ENCODE data around the gene AVEN.

Gene AVEN

DNA sequence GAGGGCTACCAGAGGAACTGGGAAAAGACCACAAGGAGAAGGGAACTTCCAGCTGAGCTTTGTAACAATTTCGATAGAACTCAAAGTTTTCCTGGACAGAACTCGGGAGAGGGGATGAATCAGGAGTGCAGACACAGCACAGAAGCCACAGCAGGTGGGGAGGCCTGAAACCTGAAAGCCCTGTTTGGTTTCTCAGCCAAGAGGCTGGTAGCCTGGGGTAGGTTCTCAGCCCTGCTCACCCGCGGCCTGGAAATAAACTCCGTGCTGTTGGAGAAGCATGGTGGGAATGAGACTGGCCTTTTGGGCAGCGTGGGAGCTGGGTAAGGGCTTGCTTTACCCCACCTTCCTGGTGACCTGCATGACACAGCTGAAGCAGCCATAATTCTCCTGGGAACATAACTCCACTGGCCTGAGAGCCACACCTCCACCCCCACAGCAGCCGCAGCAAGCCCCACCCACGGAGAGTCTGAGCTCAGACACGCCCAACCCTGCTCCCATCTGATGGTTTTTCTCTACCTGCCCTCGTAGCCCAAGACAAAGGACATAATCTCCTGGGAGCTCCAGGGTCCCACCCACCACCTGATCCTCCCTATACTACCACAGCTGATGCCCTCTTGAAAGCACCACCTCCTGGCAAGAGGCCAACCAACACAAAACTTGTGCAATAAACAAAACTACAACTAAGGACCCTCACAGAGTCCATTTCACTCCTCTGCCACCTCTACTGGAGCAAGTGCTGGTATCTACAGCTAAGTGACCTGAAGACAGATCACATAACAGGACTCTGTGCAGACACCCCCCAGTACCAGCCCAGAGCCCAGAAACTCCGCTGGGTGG is 123.2 kb downstream of the AVEN start:
- no peak for DNase-seq (ENCODE audit: low read depth)

DNA sequence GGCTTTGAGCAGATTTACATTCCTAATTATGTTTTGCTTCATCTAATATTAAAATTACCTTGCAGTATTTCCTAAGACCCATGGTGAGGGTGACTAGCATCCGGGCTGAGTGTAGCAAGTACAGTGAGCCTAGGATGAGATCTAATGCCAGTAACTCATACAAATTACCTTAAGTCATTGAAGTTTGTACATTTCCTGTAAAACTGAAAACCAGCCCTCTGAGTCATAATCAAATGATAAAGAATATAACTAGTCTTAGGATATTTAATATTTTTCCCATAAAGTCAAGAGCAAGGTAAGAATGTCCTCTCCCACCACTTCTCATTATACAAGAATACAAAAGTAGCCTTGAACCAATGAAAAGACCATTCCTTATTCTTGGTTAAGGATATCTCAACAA is 125.5 kb downstream of the AVEN start:
- no peak for DNase-seq (ENCODE audit: low read depth)

DNA sequence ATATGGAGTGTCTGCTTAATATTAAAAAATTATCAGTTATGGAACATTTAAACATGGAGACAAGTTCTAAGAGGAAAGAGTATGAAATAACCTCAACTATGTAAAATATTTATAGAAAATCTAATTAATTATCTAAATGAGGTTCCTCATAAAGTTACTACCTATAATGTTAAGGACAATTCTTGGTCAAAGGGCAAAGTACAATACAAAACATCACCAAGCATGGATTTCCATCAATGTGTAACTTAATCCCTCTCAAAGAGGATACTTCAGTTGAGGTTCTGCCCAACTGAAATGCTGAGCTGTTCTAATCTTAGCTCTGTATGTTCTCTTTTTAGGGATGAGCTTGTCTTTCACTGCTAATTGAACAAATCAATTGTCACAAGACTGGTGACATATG is 126.7 kb downstream of the AVEN start:
- no peak for DNase-seq (ENCODE audit: low read depth)

DNA sequence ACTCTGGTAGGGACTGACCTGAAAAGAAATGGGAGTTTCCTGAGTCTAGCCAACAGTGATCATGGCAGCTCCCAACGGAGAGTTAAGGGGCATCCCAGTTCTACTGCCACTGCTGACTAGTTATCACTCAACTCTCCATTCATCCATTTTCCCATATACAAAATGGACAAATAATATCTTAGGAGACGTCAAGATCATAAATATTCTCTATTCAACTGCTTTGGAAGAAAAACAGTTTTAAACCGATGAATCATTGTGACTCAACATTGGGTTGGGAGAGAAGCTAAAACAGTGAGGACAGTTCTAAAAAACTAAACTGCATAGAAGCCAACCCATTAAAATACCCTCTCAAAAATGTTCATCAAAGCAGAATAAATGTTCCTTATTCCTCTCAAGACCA is 128.3 kb downstream of the AVEN start:
- peak; percentile 19 for DNase-seq (ENCODE audit: low read depth)

DNA sequence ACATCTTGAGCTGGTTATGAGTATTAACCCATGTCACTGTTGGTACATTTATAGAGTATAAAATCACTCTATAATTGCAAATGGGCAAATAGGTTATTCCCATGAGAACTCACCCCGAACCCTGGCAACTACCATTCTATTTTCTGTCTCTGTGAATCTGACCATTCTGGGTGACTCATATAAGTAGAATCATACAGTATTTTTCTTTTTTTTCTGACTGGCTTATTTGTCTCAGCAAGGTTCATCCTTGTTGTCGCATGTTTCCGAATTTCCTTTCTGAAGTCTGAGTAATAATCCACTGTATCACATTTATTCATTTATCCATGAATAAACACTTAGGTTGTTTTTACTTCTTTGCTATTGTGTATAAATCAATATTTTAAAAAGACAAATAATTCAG is 130.6 kb downstream of the AVEN start:
- DNase-seq (ENCODE audit: low read depth), result no peak

DNA sequence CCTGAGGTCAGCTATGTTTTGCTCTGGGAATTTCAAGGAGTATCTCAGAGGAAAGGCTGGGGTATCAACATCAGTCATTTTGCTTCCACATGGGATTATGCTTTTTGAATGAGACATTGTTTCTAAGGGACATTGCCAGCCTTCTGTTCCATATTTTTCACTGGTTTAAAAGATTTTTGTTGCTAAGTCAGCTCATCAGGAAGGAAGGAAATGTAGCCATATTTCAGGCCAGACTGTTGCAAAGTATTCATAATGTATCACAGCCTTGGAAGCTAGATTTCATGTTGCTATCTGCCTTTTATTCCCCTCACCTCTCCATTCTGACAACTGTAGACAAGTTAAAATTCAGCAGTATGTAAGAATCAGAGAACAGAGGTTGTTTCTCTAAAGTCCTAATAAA is 131.7 kb downstream of the AVEN start:
- DNase-seq (ENCODE audit: low read depth), result no peak

DNA sequence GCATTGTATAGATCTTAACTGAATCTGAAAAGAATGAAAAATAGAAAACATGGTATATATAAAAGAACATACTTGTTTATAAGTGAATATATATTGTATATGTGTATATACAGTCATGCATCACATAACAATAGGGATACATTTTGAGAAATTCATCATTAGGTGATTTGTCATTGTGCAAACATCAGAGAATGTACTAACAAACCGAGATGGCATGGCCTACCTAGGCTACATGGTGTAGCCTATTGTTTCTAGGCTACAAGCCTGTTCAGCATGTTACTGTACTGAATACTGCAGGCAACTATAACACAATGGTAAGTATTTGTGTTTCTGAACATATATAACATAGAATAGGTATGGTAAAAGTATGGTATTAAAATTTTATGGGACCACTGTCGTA is 135.3 kb downstream of the AVEN start:
- DNase-seq (ENCODE audit: low read depth), result no peak

DNA sequence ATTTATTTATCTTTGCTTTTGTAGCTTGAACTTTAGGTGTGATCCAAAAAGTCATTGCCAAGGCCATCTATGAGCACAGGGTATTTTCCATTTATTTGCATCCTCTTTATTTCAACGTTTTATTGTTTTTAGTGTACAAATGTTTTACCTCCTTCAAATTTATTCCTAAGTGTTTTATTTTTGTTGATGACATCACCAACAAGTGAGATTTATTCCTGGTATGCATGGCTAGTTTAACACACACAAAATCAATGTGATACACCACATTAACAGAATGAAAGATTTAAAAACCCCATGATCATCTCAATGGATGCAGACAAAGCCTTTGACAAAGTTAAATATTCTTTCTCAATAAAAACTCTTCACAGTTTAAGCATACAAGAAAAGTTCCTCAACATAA is 137.0 kb downstream of the AVEN start:
- DNase-seq (ENCODE audit: low read depth), result no peak

DNA sequence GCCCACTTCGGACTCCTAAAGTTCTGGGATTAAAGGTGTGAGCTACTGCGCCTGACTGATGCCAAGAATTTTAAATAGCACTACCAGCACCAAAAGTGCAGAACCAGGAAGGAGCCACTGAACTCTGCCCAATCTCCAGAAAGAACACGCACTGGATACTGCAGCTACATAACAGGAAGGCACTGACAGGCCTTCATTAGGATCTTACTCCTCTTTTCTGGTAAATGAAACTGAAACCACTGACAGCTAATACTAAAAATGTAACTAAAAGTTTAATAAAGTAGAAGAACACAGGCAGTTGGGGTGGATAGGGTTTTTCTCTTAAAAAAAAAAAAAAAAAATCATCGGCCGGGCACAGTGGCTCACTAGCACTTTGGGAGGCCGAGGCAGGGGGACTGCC is 144.8 kb downstream of the AVEN start:
- no peak for DNase-seq (ENCODE audit: low read depth)

DNA sequence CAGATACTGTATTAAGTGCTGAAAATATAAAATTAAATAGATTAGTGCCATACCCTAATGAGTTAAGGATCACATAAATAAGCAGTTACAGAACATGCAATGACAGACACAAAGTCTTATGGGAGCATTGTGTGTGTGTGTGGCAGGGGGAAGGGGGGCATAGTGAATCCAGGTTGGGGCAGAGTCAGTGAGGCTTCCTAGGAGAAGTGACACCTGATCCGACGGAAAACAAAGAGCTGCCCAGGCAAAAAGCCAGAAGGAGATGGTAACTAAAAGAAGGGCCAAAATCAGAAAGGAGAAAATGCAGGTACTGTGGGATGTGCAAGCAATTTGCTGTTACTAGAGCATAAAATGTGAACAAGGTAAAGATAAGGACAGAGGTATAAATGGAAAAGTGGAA is 150.8 kb downstream of the AVEN start:
- no peak for DNase-seq (ENCODE audit: low read depth)

DNA sequence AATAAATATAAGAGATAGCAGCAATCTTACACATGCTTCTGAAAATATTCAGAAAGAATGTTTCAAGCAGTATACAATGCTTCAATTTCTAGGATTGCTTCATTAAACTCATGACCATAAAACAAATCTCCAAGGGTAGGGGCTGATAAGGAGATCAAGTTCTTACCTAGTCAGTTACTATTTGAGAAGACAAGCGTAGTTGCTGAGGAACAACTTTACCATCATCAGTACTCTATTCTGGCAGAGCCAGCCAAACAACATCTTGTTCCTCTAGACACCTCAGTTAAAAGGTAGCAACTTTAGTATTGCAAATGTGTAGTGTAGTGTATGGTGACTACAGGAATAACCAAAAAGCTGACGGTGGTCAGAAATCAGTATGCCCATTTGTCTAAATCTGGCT is 156.1 kb downstream of the AVEN start:
- DNase-seq (ENCODE audit: low read depth), result no peak

DNA sequence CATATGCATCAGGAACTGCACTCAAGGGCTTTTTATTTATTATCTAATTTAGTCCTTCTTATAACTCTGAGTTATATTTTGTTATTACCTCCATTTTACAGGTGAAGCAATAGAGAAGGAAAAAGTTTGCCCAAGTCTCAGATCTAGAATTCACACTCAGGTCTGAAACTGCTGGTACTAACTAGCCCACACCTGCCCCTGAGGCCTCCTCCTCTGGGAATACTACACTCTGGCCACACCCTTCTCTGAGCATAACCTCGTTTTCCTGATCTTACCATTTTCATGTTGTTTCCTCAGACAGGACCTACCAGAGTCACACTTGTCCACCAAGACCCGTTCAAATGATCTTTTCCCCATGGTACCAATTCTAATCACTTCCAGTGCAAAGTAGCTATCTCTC is 164.8 kb downstream of the AVEN start:
- DNase-seq (ENCODE audit: low read depth), result no peak

DNA sequence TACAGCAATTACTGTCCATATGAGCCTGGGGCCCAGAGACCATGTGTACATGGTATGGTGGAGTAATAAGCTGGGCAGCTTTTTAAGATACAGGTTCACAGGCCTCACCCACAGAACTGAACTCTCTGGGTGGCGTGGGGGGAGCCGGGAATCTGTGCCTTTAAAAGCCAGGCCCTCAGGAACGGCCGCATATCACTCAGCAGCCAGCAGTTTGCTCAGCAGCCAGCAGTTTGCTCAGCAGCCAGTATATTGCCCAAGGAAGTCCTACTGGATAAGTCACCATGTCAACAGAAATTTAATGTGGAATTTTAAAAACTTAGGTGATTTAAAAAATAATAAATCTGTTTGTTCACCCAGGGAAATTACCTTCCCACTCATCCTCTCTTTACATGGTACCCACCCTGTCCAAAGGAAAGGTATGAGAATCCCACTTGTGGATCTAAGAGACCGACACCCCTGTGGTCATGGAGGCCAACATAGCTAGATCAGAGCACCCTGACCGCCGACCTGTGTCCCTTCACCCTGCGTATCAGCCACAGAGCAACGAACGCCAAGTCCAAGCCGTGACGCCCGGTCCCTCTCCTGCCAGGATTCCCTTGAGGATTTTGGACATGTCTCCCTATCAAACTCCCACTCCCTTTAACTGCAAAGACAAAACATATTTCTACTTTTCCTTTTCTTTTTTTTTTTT is 166.4 kb downstream of the AVEN start:
- DNase-seq (ENCODE audit: low read depth), result no peak

DNA sequence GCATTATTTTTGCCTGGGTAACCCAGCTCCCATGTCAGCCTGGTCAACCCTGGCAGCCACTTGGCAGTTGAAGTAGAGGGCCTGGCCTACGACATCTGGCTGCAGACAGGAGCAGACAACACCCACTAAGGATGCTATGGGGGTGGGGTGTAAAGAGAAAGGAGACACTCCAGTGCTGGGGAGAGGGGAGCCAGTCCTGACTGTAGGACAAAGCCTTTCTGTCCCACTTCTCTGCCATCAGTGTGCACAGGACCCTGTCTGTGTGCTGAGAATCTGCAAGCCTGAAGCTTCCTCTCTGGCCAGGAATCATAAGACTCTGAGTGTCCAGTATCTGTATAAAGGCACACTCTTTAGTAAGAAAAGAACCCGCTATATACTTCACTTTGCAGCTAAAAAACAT is 167.0 kb downstream of the AVEN start:
- DNase-seq (ENCODE audit: low read depth), result no peak

DNA sequence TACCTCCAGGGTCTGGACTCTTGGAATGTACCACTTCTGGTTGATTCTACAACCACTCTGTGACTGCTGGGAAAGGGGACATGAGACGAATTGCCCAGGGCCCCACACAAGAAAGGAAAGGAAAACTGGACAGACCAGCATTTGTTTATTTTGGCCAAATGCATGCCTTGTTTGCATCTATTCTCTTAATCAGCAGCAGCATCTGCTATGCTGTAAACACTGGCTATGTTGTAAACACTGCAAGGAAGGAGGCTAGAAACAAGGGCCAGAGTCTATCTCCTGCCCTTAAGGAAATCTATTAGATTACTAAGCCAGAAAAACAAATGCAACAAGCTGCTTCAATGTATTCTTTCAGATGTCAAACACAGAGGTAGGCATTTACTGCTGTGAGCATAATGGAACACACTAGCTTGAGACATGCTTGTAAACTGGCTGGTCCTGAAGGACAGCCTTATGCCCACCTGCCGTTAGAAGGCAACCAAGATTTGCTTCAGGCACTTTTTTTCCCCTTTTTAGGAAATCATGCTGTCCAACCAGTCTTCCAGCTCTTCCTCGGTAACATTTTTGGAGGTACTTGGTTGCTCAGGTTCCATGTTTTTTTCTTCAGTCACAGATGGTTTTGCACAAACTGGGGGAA is 172.8 kb downstream of the AVEN start:
- DNase-seq (ENCODE audit: low read depth), result no peak

DNA sequence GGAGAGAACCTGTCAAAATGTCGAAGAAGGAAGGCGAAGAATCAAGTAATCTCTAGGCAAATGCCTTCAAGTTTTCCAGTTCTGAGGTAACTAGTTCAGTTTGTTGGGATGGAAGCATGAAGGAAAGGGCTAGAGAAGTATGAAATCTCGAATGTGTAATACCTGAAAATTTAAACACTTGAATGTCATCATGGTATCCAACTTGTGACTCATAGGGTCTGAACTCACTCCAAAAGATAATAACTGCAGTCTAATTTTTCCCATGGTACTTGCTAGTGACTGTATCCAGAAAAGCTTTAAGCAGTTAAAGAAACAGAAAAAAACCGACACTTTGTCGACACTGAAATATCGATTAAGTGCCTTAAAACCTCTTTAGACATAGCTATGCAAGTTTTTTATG is 173.6 kb downstream of the AVEN start:
- no peak for DNase-seq (ENCODE audit: low read depth)

DNA sequence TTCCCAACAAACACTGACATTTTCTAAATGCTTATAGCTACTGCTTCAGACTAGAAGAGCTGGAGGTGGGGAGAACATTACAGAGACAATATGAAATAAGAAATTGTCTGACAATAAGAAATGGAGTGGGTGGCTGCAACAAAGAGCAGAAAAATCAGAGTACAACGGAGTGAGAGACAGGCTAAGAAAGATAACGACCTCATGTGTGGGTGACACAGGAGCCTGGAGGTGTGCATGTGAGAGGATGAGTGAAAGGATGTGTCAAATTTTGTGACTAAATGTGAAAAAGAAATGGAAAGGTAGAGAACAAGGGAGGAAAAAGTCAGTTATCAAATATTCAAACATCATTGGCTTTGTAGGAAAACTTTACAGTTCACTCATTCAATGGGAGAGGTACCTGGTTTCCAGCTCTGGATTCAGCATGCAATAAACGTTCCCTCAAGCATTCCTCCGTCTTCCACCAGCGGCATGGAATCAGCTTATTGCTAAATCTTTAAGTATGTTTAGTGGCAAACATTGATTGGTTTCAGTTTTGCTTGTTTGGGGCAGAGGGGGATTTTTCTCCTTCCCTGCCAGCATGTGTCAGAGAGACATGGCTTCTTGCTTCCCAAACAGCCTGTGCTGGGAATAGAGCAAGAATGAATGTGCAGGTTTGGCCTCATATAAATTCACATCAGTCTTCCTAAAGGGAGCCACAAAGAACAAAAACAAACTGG is 174.5 kb downstream of the AVEN start:
- DNase-seq (ENCODE audit: low read depth), result no peak

DNA sequence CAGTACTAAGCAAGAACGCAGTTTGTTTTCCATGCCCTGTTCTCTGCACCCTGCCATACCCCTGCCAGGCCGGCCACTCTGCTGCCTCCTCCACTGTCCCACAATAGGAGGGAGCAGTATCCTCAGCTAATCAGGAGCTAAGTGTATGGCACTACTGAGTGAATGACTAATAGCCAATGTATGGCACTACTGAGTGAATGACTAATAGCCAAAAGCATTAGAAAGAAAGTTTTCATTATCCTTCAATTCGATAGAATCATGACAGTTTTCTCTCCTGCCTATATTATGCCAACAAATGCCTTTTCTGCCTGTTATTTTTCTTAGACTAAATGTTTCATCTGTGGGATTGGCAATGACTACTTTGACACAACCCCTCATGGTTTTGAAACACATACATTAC is 178.2 kb downstream of the AVEN start:
- DNase-seq (ENCODE audit: low read depth), result peak; percentile 52

DNA sequence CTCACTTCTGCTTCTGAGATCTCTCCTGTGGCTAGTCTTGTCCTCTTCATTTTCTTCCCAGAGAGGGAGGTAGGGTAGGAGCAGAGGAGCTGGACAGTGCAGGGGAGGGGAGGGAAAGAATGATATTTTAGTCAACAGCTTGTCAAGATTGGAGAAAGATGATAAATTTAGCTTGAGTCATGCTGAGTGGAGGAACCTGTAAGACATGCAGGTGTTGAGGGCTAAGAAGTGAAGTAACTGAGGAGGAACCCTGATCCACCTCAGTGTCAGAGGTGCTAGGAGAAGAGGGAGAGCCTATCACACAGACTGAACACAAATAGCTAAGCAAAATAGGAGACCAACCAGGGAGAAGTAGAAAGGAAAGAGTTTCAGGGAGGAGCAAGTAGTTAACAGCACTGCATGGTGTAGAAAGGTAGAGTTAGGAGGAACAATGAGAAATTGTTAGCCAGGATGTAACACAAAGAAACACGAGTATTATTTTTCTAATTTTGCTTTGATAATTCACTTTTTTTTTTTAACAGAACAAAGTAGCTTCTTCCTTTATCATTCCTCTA is 178.9 kb downstream of the AVEN start:
- DNase-seq (ENCODE audit: low read depth), result no peak

DNA sequence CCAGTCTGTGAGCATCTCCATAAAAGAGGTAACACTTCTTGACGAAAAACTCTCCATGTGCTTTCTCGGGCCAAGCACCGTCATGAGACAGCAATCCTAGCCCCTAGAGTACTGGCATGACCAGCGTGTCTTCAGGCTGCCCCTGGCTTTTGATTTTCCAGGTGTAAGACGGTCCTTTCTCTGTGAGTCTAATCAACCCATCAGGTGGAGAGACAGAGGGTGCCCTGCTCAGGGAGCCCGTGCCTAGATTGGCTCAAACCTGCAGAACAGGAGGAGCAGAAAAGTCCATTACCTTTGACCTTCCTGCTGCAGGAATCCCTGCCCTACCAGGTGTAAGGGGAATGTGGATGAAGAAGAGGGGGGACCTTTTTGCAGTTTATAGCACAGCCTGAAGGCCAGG is 180.2 kb downstream of the AVEN start:
- no peak for DNase-seq (ENCODE audit: low read depth)

DNA sequence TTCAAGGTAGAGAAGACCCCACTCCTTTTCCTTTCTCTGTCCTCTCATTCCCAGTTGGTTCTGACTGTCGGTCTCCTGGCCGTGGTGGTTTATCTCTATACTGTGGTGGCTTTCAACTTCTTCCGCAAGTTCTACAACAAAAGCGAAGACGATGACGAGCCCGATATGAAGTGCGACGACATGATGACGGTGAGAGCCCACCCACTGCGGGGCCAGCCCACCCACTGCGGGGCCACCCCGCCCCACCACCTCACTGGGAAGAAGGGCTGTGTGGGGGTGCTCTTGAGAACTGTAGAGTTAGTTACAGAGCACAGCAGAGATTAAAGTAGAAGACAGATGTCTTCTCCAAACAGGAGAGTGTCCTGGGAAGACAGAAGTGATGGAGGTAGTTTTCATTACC is 181.3 kb downstream of the AVEN start:
- no peak for DNase-seq (ENCODE audit: low read depth)

DNA sequence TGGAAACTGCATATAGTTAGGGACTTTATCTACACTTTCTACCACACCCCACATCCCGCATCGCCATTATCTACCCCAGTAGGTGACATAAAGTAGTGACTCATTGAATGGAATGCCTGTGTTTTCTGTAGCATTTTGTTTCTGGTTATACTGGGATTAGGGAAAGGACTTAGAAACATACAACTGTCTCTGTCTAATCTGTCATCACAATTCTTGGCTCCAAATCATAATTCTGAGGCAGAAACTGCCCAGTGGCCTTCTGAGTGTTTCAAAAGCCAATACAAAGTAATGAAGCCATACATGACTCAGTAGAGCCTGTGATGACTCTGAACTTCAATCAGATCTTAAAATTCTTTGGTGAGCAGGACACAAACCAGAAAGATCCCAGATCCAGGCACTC is 186.4 kb downstream of the AVEN start:
- DNase-seq (ENCODE audit: low read depth), result peak; percentile 53

Data from HS-5 (cell line).